ENCODE measurements around the gene RGS7BP.

Gene RGS7BP

GRCh38 chr5:64505769-64506566 lies at the start of gene RGS7BP:
RGS7BP (plus strand) TSS chr5:64506015; CDS start chr5:64506625, 610 bp downstream.
- no peak for DNase-seq (ENCODE audit: low read depth in 2 of 2)

- no peak for DNase-seq (ENCODE audit: low read depth in 2 of 2)
These were observed 48.0 kb upstream of the RGS7BP start for GRCh38 chr5:64457846-64458245.

GRCh38 chr5:64458948-64459347 lies 46.9 kb upstream of the RGS7BP start:
- DNase-seq (ENCODE audit: low read depth in 2 of 2), result no peak

GRCh38 chr5:64462391-64462790 lies 43.4 kb upstream of the RGS7BP start:
- no peak for DNase-seq (ENCODE audit: low read depth in 2 of 2)

- DNase-seq (ENCODE audit: low read depth in 2 of 2), result no peak
These were observed 19.7 kb upstream of the RGS7BP start for GRCh38 chr5:64486163-64486562.

GRCh38 chr5:64487283-64487682 lies 18.5 kb upstream of the RGS7BP start:
- no peak for DNase-seq (ENCODE audit: low read depth in 2 of 2)

GRCh38 chr5:64489857-64490256 lies 16.0 kb upstream of the RGS7BP start:
- DNase-seq (ENCODE audit: low read depth in 2 of 2), result no peak

- DNase-seq (ENCODE audit: low read depth in 2 of 2), result no peak
These were observed 8.4 kb upstream of the RGS7BP start for GRCh38 chr5:64497386-64497785.

GRCh38 chr5:64502196-64502595 lies 3.6 kb upstream of the RGS7BP start:
- no peak for DNase-seq (ENCODE audit: low read depth in 2 of 2)

- no peak for DNase-seq (ENCODE audit: low read depth in 2 of 2)
These were observed 900 bp downstream of the RGS7BP start for GRCh38 chr5:64506567-64507263.

- no peak for DNase-seq (ENCODE audit: low read depth in 2 of 2)
These were observed 1.4 kb downstream of the RGS7BP start for GRCh38 chr5:64507264-64507605.

- DNase-seq (ENCODE audit: low read depth in 2 of 2), result no peak
These were observed 4.0 kb downstream of the RGS7BP start for GRCh38 chr5:64509828-64510227.

- no peak for DNase-seq (ENCODE audit: low read depth in 2 of 2)
These were observed 7.7 kb downstream of the RGS7BP start for GRCh38 chr5:64513492-64513891.

- DNase-seq (ENCODE audit: low read depth in 2 of 2), result no peak
These were observed 8.8 kb downstream of the RGS7BP start for GRCh38 chr5:64514612-64515011.

GRCh38 chr5:64516216-64516615 lies 10.4 kb downstream of the RGS7BP start:
- no peak for DNase-seq (ENCODE audit: low read depth in 2 of 2)

- DNase-seq (ENCODE audit: low read depth in 2 of 2), result no peak
These were observed 13.0 kb downstream of the RGS7BP start for GRCh38 chr5:64518793-64519192.

- no peak for DNase-seq (ENCODE audit: low read depth in 2 of 2)
These were observed 13.4 kb downstream of the RGS7BP start for GRCh38 chr5:64519263-64519662.

- no peak for DNase-seq (ENCODE audit: low read depth in 2 of 2)
These were observed 21.1 kb downstream of the RGS7BP start for GRCh38 chr5:64526734-64527439.

- no peak for DNase-seq (ENCODE audit: low read depth in 2 of 2)
These were observed 24.3 kb downstream of the RGS7BP start for GRCh38 chr5:64530076-64530475.

GRCh38 chr5:64532212-64532611 lies 26.4 kb downstream of the RGS7BP start:
- no peak for DNase-seq (ENCODE audit: low read depth in 2 of 2)

- DNase-seq (ENCODE audit: low read depth in 2 of 2), result no peak
These were observed 26.8 kb downstream of the RGS7BP start for GRCh38 chr5:64532657-64533056.

- DNase-seq (ENCODE audit: low read depth in 2 of 2), result no peak
These were observed 28.2 kb downstream of the RGS7BP start for GRCh38 chr5:64534033-64534432.

GRCh38 chr5:64557911-64558310 lies 52.1 kb downstream of the RGS7BP start:
- no peak for DNase-seq (ENCODE audit: low read depth in 2 of 2)
